Measurements from ENCODE around the gene B4GALNT1. TPM values are rescaled to one million over a fixed set of nuclear protein-coding genes. Genes with fewer than 3 reads are reported as not detected.
"Not testable (repeated sequence)": the region's sequence is repeated elsewhere in the genome, so short reads cannot be mapped to it uniquely, and the experiment has no call there.

Gene B4GALNT1
- total RNA-seq, 3 donors from 2014 or later: 0.64 to 2.2 (median 0.65) TPM

GRCh38 chr12:57666897-57667296 lies 33.9 kb upstream of the B4GALNT1 start:
- no peak for TF ChIP-seq CTCF (IDR thresholded peaks at IDR 0.05)
- Histone ChIP-seq H3K4me1 (ENCODE audit: low read depth) (no peaks in the 10 kb centered on the region), H3K36me3 (ENCODE audit: low read depth) (no peaks in the 10 kb centered on the region), H3K4me3 (no peak overlapping the region), H3K9me3 (no peaks in the 10 kb centered on the region)
- DNase-seq (no peak), ATAC-seq (no peak)
- intact Hi-C loops (cut with DNase I, micrococcal nuclease): no loop called here

GRCh38 chr12:57665066-57665820 lies 32.2 kb upstream of the B4GALNT1 start:
- H3K36me3 ChIP-seq (ENCODE audit: low read depth); H3K9me3 ChIP-seq; ATAC-seq; H3K4me1 ChIP-seq (ENCODE audit: low read depth); H3K4me3 ChIP-seq; intact Hi-C loops (cut with DNase I, micrococcal nuclease); DNase-seq: not testable (repeated sequence)

- Histone ChIP-seq H3K9me3 (no peaks in the 10 kb centered on the region), H3K36me3 (ENCODE audit: low read depth) (no peaks in the 10 kb centered on the region), H3K4me1 (ENCODE audit: low read depth) (no peaks in the 10 kb centered on the region), H3K4me3 (no peak overlapping the region)
- no peak for DNase-seq
- no peak for TF ChIP-seq CTCF (IDR thresholded peaks at IDR 0.05)
- intact Hi-C loops (cut with DNase I, micrococcal nuclease): no loop called here
- no peak for ATAC-seq
These were observed 28.4 kb upstream of the B4GALNT1 start for GRCh38 chr12:57661376-57661775.

GRCh38 chr12:57658890-57659289 lies 25.9 kb upstream of the B4GALNT1 start:
- no peak for DNase-seq

GRCh38 chr12:57657744-57658143 lies 24.7 kb upstream of the B4GALNT1 start:
- intact Hi-C loops (cut with DNase I, micrococcal nuclease): no loop called here
- no peak for TF ChIP-seq CTCF (IDR thresholded peaks at IDR 0.05)
- H3K4me1 ChIP-seq (ENCODE audit: low read depth): no peaks in the 10 kb centered on the region
- no peaks in the 10 kb centered on the region for H3K36me3 ChIP-seq (ENCODE audit: low read depth)
- DNase-seq: no peak
- H3K9me3 ChIP-seq: no peaks in the 10 kb centered on the region
- ATAC-seq: no peak
- no peak overlapping the region for H3K4me3 ChIP-seq

More at GRCh38 chr12:57658890-57659289, 25.9 kb upstream of the B4GALNT1 start:
- Histone ChIP-seq H3K9me3 (no peaks in the 10 kb centered on the region), H3K4me1 (ENCODE audit: low read depth) (no peaks in the 10 kb centered on the region), H3K4me3 (no peak overlapping the region), H3K36me3 (ENCODE audit: low read depth) (no peaks in the 10 kb centered on the region)
- no peak for ATAC-seq
- intact Hi-C loops (cut with DNase I, micrococcal nuclease): no loop called here
- TF ChIP-seq CTCF (IDR thresholded peaks at IDR 0.05): no peak

- H3K9me3 ChIP-seq; ATAC-seq; H3K4me3 ChIP-seq; H3K4me1 ChIP-seq (ENCODE audit: low read depth); DNase-seq; intact Hi-C loops (cut with DNase I, micrococcal nuclease); H3K36me3 ChIP-seq (ENCODE audit: low read depth): not testable (repeated sequence)
These were observed 23.4 kb upstream of the B4GALNT1 start for GRCh38 chr12:57656408-57656807.
